Loucy (cell line): ENCODE data around the gene RASD1.

Source experiments
- EZH2phosphoT487 ChIP-seq: fragments of 200-600 bp; IDR thresholded peaks from 2 replicates; pipeline ENCODE4 v1.6.1; 2018; ENCODE audit warnings: antibody characterized with exemption, mild to moderate bottlenecking, moderate library complexity, borderline replicate concordance
- TF ChIP-seq, protein P1 (sequence below): fragments of 200-600 bp; sonication (generic); conservative IDR thresholded peaks from 2 replicates; pipeline ENCODE4 v1.5.1; 2014; ENCODE audit warnings: mild to moderate bottlenecking, antibody characterized with exemption, low read length

DNA sequence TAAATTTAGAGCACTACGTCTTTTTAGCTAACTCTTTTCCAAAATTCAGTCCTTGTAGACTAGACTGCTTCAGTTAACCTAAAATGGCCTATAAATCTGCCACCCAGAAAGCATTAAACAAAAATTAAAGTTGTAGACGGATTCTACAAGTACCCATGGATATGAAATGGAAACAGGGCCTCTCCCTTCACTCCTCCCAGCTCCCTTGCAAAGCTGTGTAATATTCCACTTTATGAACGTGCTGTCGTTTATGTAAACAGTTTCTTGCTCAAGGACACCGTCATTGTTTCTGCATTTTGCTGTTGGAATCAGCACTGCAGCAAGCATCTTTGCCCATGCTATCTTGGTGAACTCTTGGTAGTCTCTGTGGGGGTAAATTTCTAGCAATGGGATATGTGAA lies 14.3 kb downstream of the RASD1 start:
- TF ChIP-seq, protein P1, sequence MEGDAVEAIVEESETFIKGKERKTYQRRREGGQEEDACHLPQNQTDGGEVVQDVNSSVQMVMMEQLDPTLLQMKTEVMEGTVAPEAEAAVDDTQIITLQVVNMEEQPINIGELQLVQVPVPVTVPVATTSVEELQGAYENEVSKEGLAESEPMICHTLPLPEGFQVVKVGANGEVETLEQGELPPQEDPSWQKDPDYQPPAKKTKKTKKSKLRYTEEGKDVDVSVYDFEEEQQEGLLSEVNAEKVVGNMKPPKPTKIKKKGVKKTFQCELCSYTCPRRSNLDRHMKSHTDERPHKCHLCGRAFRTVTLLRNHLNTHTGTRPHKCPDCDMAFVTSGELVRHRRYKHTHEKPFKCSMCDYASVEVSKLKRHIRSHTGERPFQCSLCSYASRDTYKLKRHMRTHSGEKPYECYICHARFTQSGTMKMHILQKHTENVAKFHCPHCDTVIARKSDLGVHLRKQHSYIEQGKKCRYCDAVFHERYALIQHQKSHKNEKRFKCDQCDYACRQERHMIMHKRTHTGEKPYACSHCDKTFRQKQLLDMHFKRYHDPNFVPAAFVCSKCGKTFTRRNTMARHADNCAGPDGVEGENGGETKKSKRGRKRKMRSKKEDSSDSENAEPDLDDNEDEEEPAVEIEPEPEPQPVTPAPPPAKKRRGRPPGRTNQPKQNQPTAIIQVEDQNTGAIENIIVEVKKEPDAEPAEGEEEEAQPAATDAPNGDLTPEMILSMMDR, result no peak
- no peak for TF ChIP-seq EZH2phosphoT487
